HepG2 (cell line): Measurements from ENCODE around the gene NCAM2. TPM values are rescaled to one million over a fixed set of nuclear protein-coding genes. Genes with fewer than 3 reads are reported as not detected.
A peak's percentile ranks its signal among the peaks of the same experiment; 100 is the strongest.

Experiments
- ATAC-seq: fragments of 200-7000 bp; cut with Tn5 transposase; 3 replicates; pipeline ENCODE4 v1.9.1; 2020; ENCODE audit warnings: mild to moderate bottlenecking, moderate library complexity
- BruUV-seq: library from RNA; stranded (reverse); fragments of 400-500 nt; replicated peaks from 2 replicates; lab custom pipeline; 2021; lab: Mats Ljungman, UMichigan
- CTCF ChIA-PET: fragments of 300-600 bp; formaldehyde crosslinking; extraction: SDS; loops from one replicate; lab custom pipeline; 2021; ENCODE audit warnings: low total read pairs, inconsistent platforms, low intra/inter-chr PET ratio; lab: Yijun Ruan, JAX
- POLR2A ChIA-PET: fragments of 350-600 bp; sonication (Branson Sonifier 250); formaldehyde crosslinking; loops from one replicate; lab custom pipeline; 2020; ENCODE audit warnings: antibody characterized with exemption, inconsistent platforms; lab: Yijun Ruan, JAX
- DNase-seq: peaks from one replicate; pipeline ENCODE4 v3.0.0-alpha.2; 2015; ENCODE audit warnings: low spot score
- FAIRE-seq: peaks from 3 replicates; lab custom pipeline; 2011; peaks lifted over from hg19 to GRCh38; lab: Jason Lieb, UNC
- H2AFZ ChIP-seq: one replicate; pipeline ENCODE4 v1.6.1; 2011; ENCODE audit warnings: low read length, inconsistent platforms
- H3K27ac ChIP-seq: fragments of 300-600 bp; 3 replicates; pipeline ENCODE4 v1.8.0; 2011; ENCODE audit warnings: mixed run types, mild to moderate bottlenecking, mixed read lengths, low read length, inconsistent platforms; ENCODE audit not compliant: insufficient read depth; ENCODE audit errors: extremely low read length
- H3K27me3 ChIP-seq, 2 experiments: fragments of 200-600 bp in 1 of 2; 2 replicates in 1 of 2; 3 replicates in 1 of 2; pipeline versions ENCODE4 v1.6.0 to v1.8.0; 2011; ENCODE audit warnings: low read length in 2 of 2, mild to moderate bottlenecking in 2 of 2, moderate library complexity in 2 of 2, inconsistent platforms in 1 of 2; ENCODE audit not compliant: insufficient read depth in 2 of 2, control insufficient read depth in 1 of 2
- H3K36me3 ChIP-seq, 2 experiments: fragments of 200-600 bp in 1 of 2; replicated peaks in 1 of 2; 2 replicates in 1 of 2; 3 replicates in 1 of 2; pipeline versions ENCODE4 v1.5.1 to v1.8.0; 2011; ENCODE audit warnings: low read length in 2 of 2, inconsistent platforms in 1 of 2; ENCODE audit not compliant: insufficient read depth in 2 of 2, control insufficient read depth in 1 of 2
- H3K4me1 ChIP-seq: 2 replicates; pipeline ENCODE4 v1.5.1; 2012; ENCODE audit warnings: low read length, inconsistent platforms; ENCODE audit not compliant: insufficient read depth
- H3K4me2 ChIP-seq: 2 replicates; pipeline ENCODE4 v1.6.0; 2011; ENCODE audit warnings: low read depth, low read length, inconsistent platforms
- H3K4me3 ChIP-seq, 3 experiments: fragments of 200-600 bp in 1 of 3; sonication (generic), shearing (Covaris generic) in 1 of 3; replicated peaks in 1 of 3; 2 replicates each; pipeline ENCODE4 v1.5.1; 2011 to 2016; ENCODE audit warnings: low read length in 3 of 3, inconsistent platforms in 2 of 3, low read depth in 2 of 3, mild to moderate bottlenecking in 2 of 3, control low read depth in 1 of 3, mixed read lengths in 1 of 3; ENCODE audit not compliant: insufficient read depth in 1 of 3
- H3K79me2 ChIP-seq: one replicate; pipeline ENCODE4 v1.6.1; 2011; ENCODE audit warnings: low read length, inconsistent platforms; ENCODE audit not compliant: insufficient read depth
- H3K9ac ChIP-seq: 2 replicates; pipeline ENCODE4 v1.6.0; 2011; ENCODE audit warnings: mild to moderate bottlenecking, low read depth, low read length, inconsistent platforms; ENCODE audit not compliant: insufficient read depth
- H3K9me3 ChIP-seq: 2 replicates; pipeline ENCODE4 v1.5.1; 2012; ENCODE audit warnings: mild to moderate bottlenecking, low read length
- H4K20me1 ChIP-seq: 2 replicates; pipeline ENCODE4 v1.6.0; 2011; ENCODE audit warnings: inconsistent platforms, mild to moderate bottlenecking, low read length, moderate library complexity; ENCODE audit not compliant: insufficient read depth
- CEBPB ChIP-seq: IDR thresholded peaks from 2 replicates; pipeline ENCODE4 v1.6.1; 2011; ENCODE audit warnings: low read depth, low read length, improper control_type of control experiment, borderline replicate concordance
- CEBPG ChIP-seq: IDR thresholded peaks from 2 replicates; pipeline ENCODE4 v1.6.1; 2016
- MAF1 ChIP-seq: sonication (generic); formaldehyde crosslinking; IDR thresholded peaks from 2 replicates; pipeline ENCODE4 v1.5.0; 2020; ENCODE audit warnings: missing genetic modification reagents, borderline replicate concordance
- PRMT3 ChIP-seq: sonication (generic); formaldehyde crosslinking; IDR thresholded peaks from 2 replicates; pipeline ENCODE4 v1.8.1; 2022; ENCODE audit warnings: low read depth, mild to moderate bottlenecking, moderate library complexity, missing genetic modification reagents, borderline replicate concordance
- RFXANK ChIP-seq: IDR thresholded peaks from 2 replicates; pipeline ENCODE4 v1.6.1; 2016
- SAFB2 ChIP-seq: sonication (generic); formaldehyde crosslinking; IDR thresholded peaks from 2 replicates; pipeline ENCODE4 v1.5.1; 2020; ENCODE audit warnings: missing genetic modification reagents, low read depth, mild to moderate bottlenecking, borderline replicate concordance
- STAG1 ChIP-seq: sonication (generic); formaldehyde crosslinking; IDR thresholded peaks from 2 replicates; pipeline ENCODE4 v1.4.0; 2020; ENCODE audit warnings: missing genetic modification reagents
- ZKSCAN5 ChIP-seq: sonication (generic); formaldehyde crosslinking; IDR thresholded peaks from 2 replicates; pipeline ENCODE4 v1.5.1; 2020; ENCODE audit warnings: mild to moderate bottlenecking, missing genetic modification reagents
- ZNF10 ChIP-seq: sonication (generic); formaldehyde crosslinking; IDR thresholded peaks from 2 replicates; pipeline ENCODE4 v1.4.0; 2020; ENCODE audit warnings: mild to moderate bottlenecking, low read depth, missing genetic modification reagents, borderline replicate concordance
- ZNF431 ChIP-seq: sonication (generic); formaldehyde crosslinking; IDR thresholded peaks from 2 replicates; pipeline ENCODE4 v1.9.0; 2022; ENCODE audit warnings: missing genetic modification reagents, low read depth, mild to moderate bottlenecking, borderline replicate concordance
- ZNF484 ChIP-seq: sonication (generic); formaldehyde crosslinking; IDR thresholded peaks from 2 replicates; pipeline ENCODE4 v1.5.1; 2020; ENCODE audit warnings: mild to moderate bottlenecking, low read depth, missing genetic modification reagents, borderline replicate concordance
- WGBS: methylation state at CpG from one replicate; pipeline ENCODE4 v1.1.6; 2017; ENCODE audit warnings: low lambda C conversion rate; 5-methylcytosine and 5-hydroxymethylcytosine counted together
- in situ Hi-C: cut with HindIII; loops from 2 replicates; pipeline ENCODE4 v1.10.0; 2017; ENCODE audit warnings: low pct_unique_long_range_greater_than_20kb; ENCODE audit not compliant: extremely low pct_ligation_motif_present
- intact Hi-C: fragments of 100-400 bp; cut with micrococcal nuclease; formaldehyde crosslinking; loops from one replicate; pipeline ENCODE4 v1.10.0; 2022; ENCODE audit not compliant: unreplicated experiment
- polyA plus RNA-seq, 8 experiments: library from polyadenylated mRNA; depleted of rRNA in 3 of 8; stranded (reverse) in 7 of 8; unstranded in 1 of 8; fragments of >200 nt; fragmentation: Illumina TruSeq in 4 of 8; extraction: Trizol in 4 of 8; gene quantifications; 2 replicates each; pipeline versions ENCODE4 v1.2.1 to v1.2.3, GENCODE V29; 2011 to 2016; ENCODE audit warnings: low read depth in 4 of 8, missing spikeins in 1 of 8, mixed read lengths in 1 of 8; ENCODE audit not compliant: insufficient read depth in 1 of 8
- total RNA-seq, 5 experiments: library from RNA; depleted of rRNA; stranded (reverse); fragments of >200 nt; fragmentation: Illumina TruSeq; extraction: Trizol; gene quantifications; 2 replicates each; pipeline ENCODE4 v1.2.3, GENCODE V29; 2016; ENCODE audit warnings: low read depth in 1 of 5
- TF ChIP-seq, protein P1 (sequence below): sonication (generic); formaldehyde crosslinking; IDR thresholded peaks from 2 replicates; pipeline ENCODE4 v1.4.0; 2020; ENCODE audit warnings: mild to moderate bottlenecking, missing genetic modification reagents
- TF ChIP-seq, protein P2 (sequence below): sonication (generic); formaldehyde crosslinking; IDR thresholded peaks from 2 replicates; pipeline ENCODE4 v1.5.0; 2020; ENCODE audit warnings: mild to moderate bottlenecking, missing genetic modification reagents, moderate library complexity

The NCAM2 gene
- total and polyA plus RNA-seq, 2 of the 13 experiments (the other 11 are each of a cell fraction or from before 2014, with no cell fraction given) = not detected

DNA sequence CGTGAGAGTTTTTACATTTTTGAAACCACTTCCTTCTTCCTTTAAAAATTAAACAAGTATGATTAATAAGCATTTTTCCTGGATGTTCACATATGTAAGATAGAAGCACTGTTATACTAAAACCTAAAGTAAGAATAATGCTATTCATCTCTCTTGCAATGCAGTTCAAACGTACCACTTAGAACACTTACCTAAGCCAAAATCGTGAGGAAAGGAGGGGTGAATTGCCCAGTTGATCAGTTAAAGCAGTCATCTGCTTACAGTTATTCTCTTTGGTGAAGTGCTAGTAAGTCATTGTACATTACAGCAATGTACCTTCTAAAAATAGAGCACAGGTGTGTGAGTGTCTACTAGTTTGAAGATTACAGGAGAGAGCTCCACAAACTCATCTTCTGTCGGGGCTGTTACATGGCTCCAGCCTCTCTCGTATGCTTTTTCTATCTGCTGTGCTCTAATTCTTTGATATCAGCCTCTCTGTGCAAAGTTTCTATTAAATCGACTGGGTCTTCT, 3.4 kb downstream of the NCAM2 start (continued):
- TF ChIP-seq ZKSCAN5 (no peak), ZNF484 (CRISPR knock-in tag) (no peak)
- TF ChIP-seq, protein P1, sequence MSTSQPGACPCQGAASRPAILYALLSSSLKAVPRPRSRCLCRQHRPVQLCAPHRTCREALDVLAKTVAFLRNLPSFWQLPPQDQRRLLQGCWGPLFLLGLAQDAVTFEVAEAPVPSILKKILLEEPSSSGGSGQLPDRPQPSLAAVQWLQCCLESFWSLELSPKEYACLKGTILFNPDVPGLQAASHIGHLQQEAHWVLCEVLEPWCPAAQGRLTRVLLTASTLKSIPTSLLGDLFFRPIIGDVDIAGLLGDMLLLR (CRISPR knock-in tag) = no peak

DNA sequence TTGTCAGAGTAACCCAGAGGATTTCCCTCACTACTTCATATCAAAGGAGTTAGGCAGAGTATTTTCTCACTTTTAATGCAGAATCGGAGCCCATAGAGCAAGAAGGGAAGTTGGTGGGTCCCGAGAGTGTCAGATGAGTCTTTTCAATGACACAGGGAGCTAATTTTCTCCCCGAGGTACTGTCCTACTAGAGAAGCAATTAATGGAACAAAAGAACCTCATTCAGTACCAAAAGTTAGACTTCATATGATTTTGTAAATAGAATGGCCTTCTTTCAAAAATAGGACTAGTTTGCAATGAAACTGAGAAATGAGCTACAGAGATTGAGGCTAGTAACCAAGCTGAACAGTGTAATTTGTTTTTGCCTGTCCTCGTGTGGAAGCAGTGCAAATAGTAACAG, 3.9 kb downstream of the NCAM2 start:
- Histone ChIP-seq H3K4me2 (no peak overlapping the region), H3K79me2 (no peaks in the 10 kb centered on the region), H2AFZ (no peak overlapping the region), H3K9ac (no peak overlapping the region), H3K27me3 (peaks cover 0 to 6% of the 10 kb centered on the region in 2 experiments; a peak in 1 of 5 replicates), H3K36me3 (no peaks in the 10 kb centered on the region), H3K27ac (no peak overlapping the region), H3K4me1 (no peaks in the 10 kb centered on the region), H3K4me3 (no peak overlapping the region), H4K20me1 (no peaks in the 10 kb centered on the region), H3K9me3 (no peaks in the 10 kb centered on the region)
- BruUV-seq = no TSS peak
- FAIRE-seq (no peak), DNase-seq (no peak), ATAC-seq (no peak)
- in situ Hi-C loops (loop anchor here (5.0 kb wide), 1 partner anchor 1790 kb away; no protein-coding TSS in a partner anchor), intact Hi-C loops (no loop called here)
- CTCF ChIA-PET = no interaction called here
- POLR2A ChIA-PET = no interaction called here
- WGBS = 2% methylated on average over 4 of the region's 4 CpGs
- TF ChIP-seq MAF1 = no peak
- no peak for TF ChIP-seq ZKSCAN5
- no peak for TF ChIP-seq ZNF431 (CRISPR knock-in tag)

DNA sequence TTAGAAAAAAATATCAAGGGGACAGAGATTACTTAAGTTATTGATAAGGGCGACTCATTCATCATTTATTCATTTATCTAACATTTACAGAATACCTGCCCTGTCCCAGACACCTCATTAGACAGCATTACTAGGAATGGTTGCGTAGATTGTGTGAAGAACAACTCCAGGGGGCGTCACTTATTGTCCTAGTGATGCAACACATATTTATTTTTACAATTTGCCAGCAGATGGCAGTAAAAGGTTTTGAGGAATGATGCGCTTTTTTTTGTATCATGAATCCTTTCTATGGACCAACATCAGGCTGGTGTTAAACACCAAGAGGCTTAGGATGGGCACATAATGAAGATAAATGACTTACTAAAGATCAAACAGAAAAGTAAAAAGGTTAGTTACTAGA, 5.5 kb downstream of the NCAM2 start:
- ATAC-seq = no peak
- peak; percentile 29 for DNase-seq
- Histone ChIP-seq H3K9ac (no peak overlapping the region), H3K27me3 (no peaks in the 10 kb centered on the region), H3K36me3 (no peaks in the 10 kb centered on the region), H3K27ac (no peak overlapping the region), H3K79me2 (no peaks in the 10 kb centered on the region), H2AFZ (no peak overlapping the region), H3K9me3 (no peaks in the 10 kb centered on the region), H3K4me1 (no peaks in the 10 kb centered on the region), H3K4me2 (no peak overlapping the region), H3K4me3 (no peak overlapping the region), H4K20me1 (no peaks in the 10 kb centered on the region)
- intact Hi-C loops = no loop called here
- in situ Hi-C loops = loop anchor here (5.0 kb wide), 1 partner anchor 1789 kb away; no protein-coding TSS in a partner anchor
- FAIRE-seq = no peak
- no TSS peak for BruUV-seq
- POLR2A ChIA-PET = no interaction called here
- TF ChIP-seq CEBPG (CRISPR knock-in tag) (peak; percentile 35; the same call in 1 of the 2 replicates), CEBPB (peak; percentile 41; the same call in 1 of the 2 replicates), RFXANK (no peak), STAG1 (CRISPR knock-in tag) (peak; percentile 24; the same call in 1 of the 2 replicates), SAFB2 (CRISPR knock-in tag) (no peak), PRMT3 (CRISPR knock-in tag) (no peak), ZNF10 (CRISPR knock-in tag) (no peak)
- TF ChIP-seq, protein P2, sequence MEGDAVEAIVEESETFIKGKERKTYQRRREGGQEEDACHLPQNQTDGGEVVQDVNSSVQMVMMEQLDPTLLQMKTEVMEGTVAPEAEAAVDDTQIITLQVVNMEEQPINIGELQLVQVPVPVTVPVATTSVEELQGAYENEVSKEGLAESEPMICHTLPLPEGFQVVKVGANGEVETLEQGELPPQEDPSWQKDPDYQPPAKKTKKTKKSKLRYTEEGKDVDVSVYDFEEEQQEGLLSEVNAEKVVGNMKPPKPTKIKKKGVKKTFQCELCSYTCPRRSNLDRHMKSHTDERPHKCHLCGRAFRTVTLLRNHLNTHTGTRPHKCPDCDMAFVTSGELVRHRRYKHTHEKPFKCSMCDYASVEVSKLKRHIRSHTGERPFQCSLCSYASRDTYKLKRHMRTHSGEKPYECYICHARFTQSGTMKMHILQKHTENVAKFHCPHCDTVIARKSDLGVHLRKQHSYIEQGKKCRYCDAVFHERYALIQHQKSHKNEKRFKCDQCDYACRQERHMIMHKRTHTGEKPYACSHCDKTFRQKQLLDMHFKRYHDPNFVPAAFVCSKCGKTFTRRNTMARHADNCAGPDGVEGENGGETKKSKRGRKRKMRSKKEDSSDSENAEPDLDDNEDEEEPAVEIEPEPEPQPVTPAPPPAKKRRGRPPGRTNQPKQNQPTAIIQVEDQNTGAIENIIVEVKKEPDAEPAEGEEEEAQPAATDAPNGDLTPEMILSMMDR (CRISPR knock-in tag) = peak; percentile 41
- CTCF ChIA-PET = interaction anchor here (1.6 kb wide), 1 partner anchor 1788 kb away, joined by 4 read pairs; no protein-coding TSS in a partner anchor
- 8% methylated on average over 4 of the region's 4 CpGs for WGBS
